Omental fat pad (tissue), 4 donors: ENCODE measurements around the gene CCN5. TPM values are rescaled to one million over a fixed set of nuclear protein-coding genes. Genes with fewer than 3 reads are reported as not detected.
"Not testable (repeated sequence)": the region's sequence is repeated elsewhere in the genome, so short reads cannot be mapped to it uniquely, and the experiment has no call there.

Experiments used
- ATAC-seq: fragments of 150-250 bp; one replicate; pipeline ENCODE4 v1.9.1; 2016; ENCODE audit warnings: mild to moderate bottlenecking, moderate library complexity; ENCODE audit not compliant: low FRiP score
- DNase-seq: peaks from one replicate; pipeline ENCODE4 v3.0.0-alpha.2; 2019; ENCODE audit warnings: low spot score
- total RNA-seq, 4 donors: library from RNA; depleted of rRNA; stranded (reverse); fragments of >200 nt; gene quantifications; one replicate each; pipeline ENCODE4 v1.1.0, GENCODE V29; 2016
- TF ChIP-seq, protein P1 (sequence below), 3 donors: fragments of 450-650 bp; IDR thresholded peaks; one replicate each; pipeline ENCODE4 v1.5.1; 2016 to 2017; ENCODE audit warnings: antibody characterized with exemption in 3 of 3, mild to moderate bottlenecking in 3 of 3, moderate library complexity in 2 of 3

The CCN5 gene
- total RNA-seq, 4 donors from 2014 or later: 25.9 to 81.7 (median 61.3) TPM

DNA sequence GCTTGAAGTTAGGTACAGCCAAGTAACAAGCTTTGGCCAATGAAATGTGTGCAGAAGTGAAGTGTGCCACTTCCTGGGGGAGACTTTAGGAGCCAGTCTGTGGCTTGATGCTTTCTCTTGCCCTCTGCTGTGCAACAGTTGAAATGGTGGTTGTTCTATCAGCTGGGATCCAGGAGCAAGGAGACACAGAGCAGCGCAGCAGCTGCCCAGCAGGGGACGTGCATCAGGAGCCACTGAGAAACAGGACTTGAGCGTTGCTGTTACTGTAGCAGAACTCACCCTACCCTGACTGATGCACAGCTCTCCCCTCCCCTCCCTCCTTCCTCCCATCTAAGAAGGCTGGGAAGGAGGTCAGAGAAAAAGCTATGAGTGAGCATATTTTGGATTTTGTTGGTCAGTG lies 18.9 kb upstream of the CCN5 start:
- ATAC-seq: no peak
- TF ChIP-seq, protein P1, sequence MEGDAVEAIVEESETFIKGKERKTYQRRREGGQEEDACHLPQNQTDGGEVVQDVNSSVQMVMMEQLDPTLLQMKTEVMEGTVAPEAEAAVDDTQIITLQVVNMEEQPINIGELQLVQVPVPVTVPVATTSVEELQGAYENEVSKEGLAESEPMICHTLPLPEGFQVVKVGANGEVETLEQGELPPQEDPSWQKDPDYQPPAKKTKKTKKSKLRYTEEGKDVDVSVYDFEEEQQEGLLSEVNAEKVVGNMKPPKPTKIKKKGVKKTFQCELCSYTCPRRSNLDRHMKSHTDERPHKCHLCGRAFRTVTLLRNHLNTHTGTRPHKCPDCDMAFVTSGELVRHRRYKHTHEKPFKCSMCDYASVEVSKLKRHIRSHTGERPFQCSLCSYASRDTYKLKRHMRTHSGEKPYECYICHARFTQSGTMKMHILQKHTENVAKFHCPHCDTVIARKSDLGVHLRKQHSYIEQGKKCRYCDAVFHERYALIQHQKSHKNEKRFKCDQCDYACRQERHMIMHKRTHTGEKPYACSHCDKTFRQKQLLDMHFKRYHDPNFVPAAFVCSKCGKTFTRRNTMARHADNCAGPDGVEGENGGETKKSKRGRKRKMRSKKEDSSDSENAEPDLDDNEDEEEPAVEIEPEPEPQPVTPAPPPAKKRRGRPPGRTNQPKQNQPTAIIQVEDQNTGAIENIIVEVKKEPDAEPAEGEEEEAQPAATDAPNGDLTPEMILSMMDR (IDR thresholded peaks at IDR 0.05): no peak
- DNase-seq: no peak

DNA sequence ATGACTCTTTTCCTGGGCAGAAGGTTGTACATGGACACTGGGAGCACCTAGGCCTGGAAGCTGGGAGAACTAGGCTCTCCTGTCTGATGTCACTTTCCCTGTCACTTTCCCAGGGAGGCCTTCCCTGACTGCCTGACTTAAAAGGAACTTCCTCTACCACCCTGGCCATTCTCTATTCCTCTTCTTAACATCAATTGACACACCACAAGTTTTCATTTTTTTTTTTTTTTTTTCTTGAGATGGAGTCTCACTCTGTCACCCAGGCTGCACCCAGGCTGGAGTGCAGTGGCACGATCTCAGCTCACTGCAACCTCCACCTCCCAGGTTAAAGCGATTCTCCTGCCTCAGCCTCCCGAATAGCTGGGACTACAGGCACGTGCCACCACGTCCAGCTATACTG lies 18.1 kb upstream of the CCN5 start:
- ATAC-seq, DNase-seq: not testable (repeated sequence)

DNA sequence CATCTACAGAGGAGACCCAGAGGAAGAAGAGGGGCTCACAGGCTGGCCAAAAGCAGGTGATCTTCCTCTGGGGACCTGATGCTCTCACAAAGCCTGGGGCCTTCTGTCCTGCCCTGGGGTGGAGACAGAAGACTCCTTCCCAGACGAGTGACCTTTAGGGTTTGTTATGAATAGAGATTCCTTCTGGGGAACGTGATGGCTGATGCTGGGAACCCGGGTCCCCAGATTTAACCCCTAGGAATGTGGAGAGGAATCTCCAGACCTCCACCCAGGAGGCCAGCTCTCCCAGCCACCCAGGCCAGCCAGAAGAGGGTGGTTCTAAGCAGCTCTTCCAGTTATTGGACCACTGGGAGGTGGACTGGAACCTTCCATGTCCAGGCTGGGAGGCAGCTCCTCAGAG lies 16.8 kb upstream of the CCN5 start:
- TF ChIP-seq, protein P1 (IDR thresholded peaks at IDR 0.05): no peak
- ATAC-seq (no peak), DNase-seq (no peak)

DNA sequence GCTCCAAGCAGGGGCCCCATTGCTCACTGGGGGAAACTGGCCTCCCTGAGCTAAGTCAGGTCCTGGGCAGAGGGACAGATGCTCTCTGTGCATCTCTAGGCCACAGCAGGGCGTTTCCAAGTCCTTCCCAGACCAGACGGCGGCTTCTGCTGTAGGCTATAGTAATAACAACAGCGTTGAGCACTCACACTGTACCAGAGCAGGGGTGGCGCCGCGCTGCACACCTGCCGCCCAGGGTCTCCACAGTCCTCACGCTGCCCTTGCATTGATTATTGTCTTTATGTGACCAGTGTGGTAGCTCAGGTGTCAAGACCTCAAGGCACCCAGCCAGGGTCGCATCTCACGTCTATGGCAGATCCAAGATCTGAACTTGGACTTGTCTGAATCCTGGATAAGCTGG lies 14.9 kb upstream of the CCN5 start:
- ATAC-seq: no peak
- no peak for DNase-seq
- TF ChIP-seq, protein P1 (IDR thresholded peaks at IDR 0.05): no peak

DNA sequence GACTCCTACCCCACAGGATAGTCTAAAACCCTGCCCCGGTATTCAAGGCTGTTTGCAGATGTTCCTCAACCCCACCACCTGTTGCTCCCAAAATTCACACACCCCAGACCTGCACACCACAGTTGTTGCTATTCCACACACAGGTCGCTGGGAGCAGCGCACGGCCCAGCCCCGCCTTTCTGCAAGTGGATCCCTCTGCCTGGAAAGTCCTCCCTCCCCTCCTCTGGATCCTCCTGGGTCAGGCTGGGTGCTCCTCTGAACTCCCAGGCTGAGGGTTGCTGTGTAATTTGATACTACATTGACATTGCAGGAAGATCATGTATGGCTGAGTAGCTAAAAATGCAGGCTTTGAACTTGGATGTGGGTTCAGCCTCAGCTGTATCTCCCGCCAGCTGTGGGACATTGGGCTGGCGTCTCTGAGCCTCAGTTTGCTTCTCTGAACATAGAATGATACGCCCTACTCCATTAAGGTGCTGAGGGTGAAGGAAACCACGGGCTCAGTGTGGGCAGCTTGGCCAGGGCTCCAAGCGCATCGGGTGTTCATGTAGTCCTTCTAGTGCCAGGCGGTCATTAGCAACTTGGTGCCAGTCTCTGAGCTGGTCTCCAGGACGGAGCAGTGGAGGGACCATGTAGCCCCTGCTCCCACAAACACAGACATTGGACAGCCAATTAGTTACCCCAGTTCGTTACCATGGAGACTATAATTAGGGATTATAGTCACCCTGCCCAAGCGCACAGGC lies 13.9 kb upstream of the CCN5 start:
- TF ChIP-seq, protein P1 (IDR thresholded peaks at IDR 0.05): no peak
- DNase-seq (no peak), ATAC-seq (no peak)

DNA sequence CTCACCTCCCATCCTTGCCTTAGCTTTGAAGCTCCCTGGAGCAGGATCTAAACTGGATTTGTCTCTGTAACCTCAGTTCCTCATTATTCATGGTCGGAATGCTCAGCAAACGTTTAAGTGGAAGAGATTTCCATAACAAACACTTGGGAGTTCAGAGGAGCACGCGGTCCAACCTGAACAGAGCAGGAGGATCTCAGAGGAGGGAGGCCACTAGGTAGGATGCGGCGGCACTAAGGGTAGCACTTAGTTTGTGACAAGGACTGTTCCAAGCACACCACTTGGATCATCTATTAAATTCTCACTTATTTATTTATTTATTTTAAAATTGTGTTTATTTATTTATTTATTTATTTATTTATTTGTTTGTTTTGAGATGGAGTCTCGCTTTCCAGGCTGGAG lies 13.3 kb upstream of the CCN5 start:
- DNase-seq (no peak), ATAC-seq (no peak)
- TF ChIP-seq, protein P1 (IDR thresholded peaks at IDR 0.05): no peak

DNA sequence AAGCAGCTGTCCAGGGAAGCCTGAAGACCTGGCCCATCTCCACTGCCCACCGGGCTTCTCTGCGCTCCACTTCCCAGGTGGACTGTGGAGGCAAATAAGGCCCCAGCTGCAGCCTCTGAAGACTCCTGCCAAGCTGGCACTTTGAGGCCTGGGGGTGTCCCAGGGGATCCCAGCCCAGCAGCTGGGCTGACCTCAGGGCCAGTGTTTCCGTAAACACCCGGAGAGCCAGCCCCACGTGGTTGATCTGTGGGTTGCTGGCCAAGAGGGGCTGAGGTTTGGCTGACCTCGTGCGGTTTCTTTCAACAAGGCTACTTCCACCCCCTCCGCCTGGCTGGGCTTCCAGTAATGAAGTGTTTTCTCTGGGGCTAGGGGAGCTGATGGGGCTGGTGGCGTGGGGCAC lies 12.4 kb upstream of the CCN5 start:
- ATAC-seq (peak; percentile 55), DNase-seq (no peak)
- TF ChIP-seq, protein P1 (IDR thresholded peaks at IDR 0.05): no peak
